HepG2 (cell line): ENCODE data around the gene SEC23IP. TPM values are rescaled to one million over a fixed set of nuclear protein-coding genes. Genes with fewer than 3 reads are reported as not detected.

ENCODE experiments used
- BHLHE40 ChIP-seq: IDR thresholded peaks from 2 replicates; pipeline ENCODE4 v1.6.1; 2011; ENCODE audit warnings: low read length, improper control_type of control experiment
- CREM ChIP-seq, 2 experiments: sonication (generic) in 1 of 2; formaldehyde crosslinking in 1 of 2; IDR thresholded peaks; 2 replicates each; pipeline versions ENCODE4 v1.4.0 to v1.6.1; 2016 to 2020; ENCODE audit warnings: antibody characterized with exemption in 1 of 2, mild to moderate bottlenecking in 1 of 2, missing genetic modification reagents in 1 of 2
- GTF3A ChIP-seq: sonication (generic); formaldehyde crosslinking; conservative IDR thresholded peaks from 2 replicates; pipeline ENCODE4 v1.4.0; 2020; ENCODE audit warnings: mild to moderate bottlenecking, missing genetic modification reagents
- HDAC2 ChIP-seq: sonication (generic); formaldehyde crosslinking; IDR thresholded peaks from 2 replicates; pipeline ENCODE4 v1.4.0; 2020; ENCODE audit warnings: missing genetic modification reagents
- MIXL1 ChIP-seq: IDR thresholded peaks from 2 replicates; pipeline ENCODE4 v1.6.1; 2016
- NCOA5 ChIP-seq: sonication (generic); formaldehyde crosslinking; IDR thresholded peaks from 2 replicates; pipeline ENCODE4 v1.4.0; 2020; ENCODE audit warnings: missing genetic modification reagents
- NPAS2 ChIP-seq: sonication (generic); formaldehyde crosslinking; IDR thresholded peaks from 2 replicates; pipeline ENCODE4 v1.8.0; 2022; ENCODE audit warnings: mild to moderate bottlenecking, missing genetic modification reagents, borderline replicate concordance
- NR1H2 ChIP-seq: sonication (generic); formaldehyde crosslinking; IDR thresholded peaks from 2 replicates; pipeline ENCODE4 v1.8.1; 2022; ENCODE audit warnings: low read depth, missing genetic modification reagents, borderline replicate concordance
- RXRB ChIP-seq: IDR thresholded peaks from 2 replicates; pipeline ENCODE4 v1.6.1; 2016; ENCODE audit warnings: borderline replicate concordance, missing genetic modification reagents, missing compliant biosample characterization
- TARDBP ChIP-seq: sonication (generic); formaldehyde crosslinking; IDR thresholded peaks from 2 replicates; pipeline ENCODE4 v1.8.0; 2022; ENCODE audit warnings: mild to moderate bottlenecking, missing genetic modification reagents
- ZBTB3 ChIP-seq: sonication (generic); formaldehyde crosslinking; IDR thresholded peaks from 2 replicates; pipeline ENCODE4 v1.4.0; 2020; ENCODE audit warnings: low read depth, mild to moderate bottlenecking, moderate library complexity, missing genetic modification reagents, borderline replicate concordance
- ZMYM3 ChIP-seq: sonication (generic); formaldehyde crosslinking; IDR thresholded peaks from 2 replicates; pipeline ENCODE4 v1.5.1; 2020; ENCODE audit warnings: mild to moderate bottlenecking, missing genetic modification reagents
- polyA plus RNA-seq, 8 experiments: library from polyadenylated mRNA; depleted of rRNA in 3 of 8; stranded (reverse) in 7 of 8; unstranded in 1 of 8; fragments of >200 nt; fragmentation: Illumina TruSeq in 4 of 8; extraction: Trizol in 4 of 8; gene quantifications; 2 replicates each; pipeline versions ENCODE4 v1.2.1 to v1.2.3, GENCODE V29; 2011 to 2016; ENCODE audit warnings: low read depth in 4 of 8, missing spikeins in 1 of 8, mixed read lengths in 1 of 8; ENCODE audit not compliant: insufficient read depth in 1 of 8
- total RNA-seq, 5 experiments: library from RNA; depleted of rRNA; stranded (reverse); fragments of >200 nt; fragmentation: Illumina TruSeq; extraction: Trizol; gene quantifications; 2 replicates each; pipeline ENCODE4 v1.2.3, GENCODE V29; 2016; ENCODE audit warnings: low read depth in 1 of 5
- TF ChIP-seq, protein P1 (sequence below): sonication (generic); formaldehyde crosslinking; conservative IDR thresholded peaks from 2 replicates; pipeline ENCODE4 v1.4.0; 2020; ENCODE audit warnings: missing genetic modification reagents
- TF ChIP-seq, protein P2 (sequence below): sonication (generic); formaldehyde crosslinking; IDR thresholded peaks from 2 replicates; pipeline ENCODE4 v1.4.0; 2020; ENCODE audit warnings: mild to moderate bottlenecking, low read depth, missing genetic modification reagents
- TF ChIP-seq, protein P3 (sequence below): sonication (generic); formaldehyde crosslinking; IDR thresholded peaks from 2 replicates; pipeline ENCODE4 v1.4.0; 2020; ENCODE audit warnings: missing genetic modification reagents
- TF ChIP-seq, protein P4 (sequence below): sonication (generic); formaldehyde crosslinking; IDR thresholded peaks from 2 replicates; pipeline ENCODE4 v1.4.0; 2020; ENCODE audit warnings: low read depth, mild to moderate bottlenecking, missing genetic modification reagents
- TF ChIP-seq, protein P5 (sequence below): sonication (generic); formaldehyde crosslinking; IDR thresholded peaks from 2 replicates; pipeline ENCODE4 v1.5.1; 2020; ENCODE audit warnings: missing genetic modification reagents, mild to moderate bottlenecking, borderline replicate concordance

SEC23IP gene
- total and polyA plus RNA-seq, 2 of the 13 experiments (the other 11 are each of a cell fraction or from before 2014, with no cell fraction given): 32.3 to 57.7 TPM

DNA sequence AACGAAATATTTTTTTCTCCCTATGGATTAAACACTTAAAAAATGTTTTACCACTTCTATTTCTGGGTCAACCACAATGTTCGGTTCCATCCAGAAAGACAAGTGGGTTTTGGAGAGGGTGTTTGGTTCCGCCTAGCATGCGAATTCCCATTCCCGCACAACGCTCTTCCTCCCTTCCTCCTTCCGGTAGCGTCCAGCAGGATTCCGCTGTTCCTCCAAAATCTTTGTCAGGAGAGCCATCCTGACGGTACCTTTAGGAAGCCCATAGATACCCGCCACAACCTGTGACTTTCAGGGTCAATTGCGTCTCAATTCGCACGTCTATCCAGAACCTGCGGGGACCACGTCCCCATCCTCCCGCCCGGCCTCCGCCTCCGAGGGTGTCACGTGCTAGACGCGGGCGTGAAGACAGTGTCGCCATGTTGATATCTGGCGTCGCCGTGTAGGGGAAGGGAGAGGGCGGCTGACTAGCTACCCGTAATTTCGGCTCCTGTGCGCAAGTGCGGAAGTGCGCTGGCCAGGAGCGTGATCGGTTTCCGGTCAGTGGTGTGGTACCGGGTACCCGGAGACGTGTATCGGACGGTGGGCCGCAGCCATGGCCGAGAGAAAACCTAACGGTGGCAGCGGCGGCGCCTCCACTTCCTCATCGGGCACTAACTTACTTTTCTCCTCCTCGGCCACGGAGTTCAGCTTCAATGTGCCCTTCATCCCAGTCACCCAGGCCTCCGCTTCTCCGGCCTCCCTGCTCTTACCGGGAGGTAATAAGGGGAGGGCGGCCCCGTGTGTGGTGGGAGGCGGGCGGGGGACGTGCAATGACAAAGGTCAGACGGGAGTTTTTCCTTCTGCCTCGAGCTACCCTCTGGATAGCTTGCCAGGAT lies at the start of gene SEC23IP (continued):
- TF ChIP-seq RXRB (CRISPR knock-in tag): peak; percentile 81
- peak; percentile 91 for TF ChIP-seq BHLHE40
- TF ChIP-seq, protein P1, sequence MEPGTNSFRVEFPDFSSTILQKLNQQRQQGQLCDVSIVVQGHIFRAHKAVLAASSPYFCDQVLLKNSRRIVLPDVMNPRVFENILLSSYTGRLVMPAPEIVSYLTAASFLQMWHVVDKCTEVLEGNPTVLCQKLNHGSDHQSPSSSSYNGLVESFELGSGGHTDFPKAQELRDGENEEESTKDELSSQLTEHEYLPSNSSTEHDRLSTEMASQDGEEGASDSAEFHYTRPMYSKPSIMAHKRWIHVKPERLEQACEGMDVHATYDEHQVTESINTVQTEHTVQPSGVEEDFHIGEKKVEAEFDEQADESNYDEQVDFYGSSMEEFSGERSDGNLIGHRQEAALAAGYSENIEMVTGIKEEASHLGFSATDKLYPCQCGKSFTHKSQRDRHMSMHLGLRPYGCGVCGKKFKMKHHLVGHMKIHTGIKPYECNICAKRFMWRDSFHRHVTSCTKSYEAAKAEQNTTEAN (CRISPR knock-in tag): 0 out of 2 replicates have a peak, but pooled peaks have one; percentile 38
- TF ChIP-seq, protein P2, sequence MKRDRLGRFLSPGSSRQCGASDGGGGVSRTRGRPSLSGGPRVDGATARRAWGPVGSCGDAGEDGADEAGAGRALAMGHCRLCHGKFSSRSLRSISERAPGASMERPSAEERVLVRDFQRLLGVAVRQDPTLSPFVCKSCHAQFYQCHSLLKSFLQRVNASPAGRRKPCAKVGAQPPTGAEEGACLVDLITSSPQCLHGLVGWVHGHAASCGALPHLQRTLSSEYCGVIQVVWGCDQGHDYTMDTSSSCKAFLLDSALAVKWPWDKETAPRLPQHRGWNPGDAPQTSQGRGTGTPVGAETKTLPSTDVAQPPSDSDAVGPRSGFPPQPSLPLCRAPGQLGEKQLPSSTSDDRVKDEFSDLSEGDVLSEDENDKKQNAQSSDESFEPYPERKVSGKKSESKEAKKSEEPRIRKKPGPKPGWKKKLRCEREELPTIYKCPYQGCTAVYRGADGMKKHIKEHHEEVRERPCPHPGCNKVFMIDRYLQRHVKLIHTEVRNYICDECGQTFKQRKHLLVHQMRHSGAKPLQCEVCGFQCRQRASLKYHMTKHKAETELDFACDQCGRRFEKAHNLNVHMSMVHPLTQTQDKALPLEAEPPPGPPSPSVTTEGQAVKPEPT (CRISPR knock-in tag): no peak
- TF ChIP-seq, protein P3, sequence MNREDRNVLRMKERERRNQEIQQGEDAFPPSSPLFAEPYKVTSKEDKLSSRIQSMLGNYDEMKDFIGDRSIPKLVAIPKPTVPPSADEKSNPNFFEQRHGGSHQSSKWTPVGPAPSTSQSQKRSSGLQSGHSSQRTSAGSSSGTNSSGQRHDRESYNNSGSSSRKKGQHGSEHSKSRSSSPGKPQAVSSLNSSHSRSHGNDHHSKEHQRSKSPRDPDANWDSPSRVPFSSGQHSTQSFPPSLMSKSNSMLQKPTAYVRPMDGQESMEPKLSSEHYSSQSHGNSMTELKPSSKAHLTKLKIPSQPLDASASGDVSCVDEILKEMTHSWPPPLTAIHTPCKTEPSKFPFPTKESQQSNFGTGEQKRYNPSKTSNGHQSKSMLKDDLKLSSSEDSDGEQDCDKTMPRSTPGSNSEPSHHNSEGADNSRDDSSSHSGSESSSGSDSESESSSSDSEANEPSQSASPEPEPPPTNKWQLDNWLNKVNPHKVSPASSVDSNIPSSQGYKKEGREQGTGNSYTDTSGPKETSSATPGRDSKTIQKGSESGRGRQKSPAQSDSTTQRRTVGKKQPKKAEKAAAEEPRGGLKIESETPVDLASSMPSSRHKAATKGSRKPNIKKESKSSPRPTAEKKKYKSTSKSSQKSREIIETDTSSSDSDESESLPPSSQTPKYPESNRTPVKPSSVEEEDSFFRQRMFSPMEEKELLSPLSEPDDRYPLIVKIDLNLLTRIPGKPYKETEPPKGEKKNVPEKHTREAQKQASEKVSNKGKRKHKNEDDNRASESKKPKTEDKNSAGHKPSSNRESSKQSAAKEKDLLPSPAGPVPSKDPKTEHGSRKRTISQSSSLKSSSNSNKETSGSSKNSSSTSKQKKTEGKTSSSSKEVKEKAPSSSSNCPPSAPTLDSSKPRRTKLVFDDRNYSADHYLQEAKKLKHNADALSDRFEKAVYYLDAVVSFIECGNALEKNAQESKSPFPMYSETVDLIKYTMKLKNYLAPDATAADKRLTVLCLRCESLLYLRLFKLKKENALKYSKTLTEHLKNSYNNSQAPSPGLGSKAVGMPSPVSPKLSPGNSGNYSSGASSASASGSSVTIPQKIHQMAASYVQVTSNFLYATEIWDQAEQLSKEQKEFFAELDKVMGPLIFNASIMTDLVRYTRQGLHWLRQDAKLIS: no peak
- TF ChIP-seq, protein P4, sequence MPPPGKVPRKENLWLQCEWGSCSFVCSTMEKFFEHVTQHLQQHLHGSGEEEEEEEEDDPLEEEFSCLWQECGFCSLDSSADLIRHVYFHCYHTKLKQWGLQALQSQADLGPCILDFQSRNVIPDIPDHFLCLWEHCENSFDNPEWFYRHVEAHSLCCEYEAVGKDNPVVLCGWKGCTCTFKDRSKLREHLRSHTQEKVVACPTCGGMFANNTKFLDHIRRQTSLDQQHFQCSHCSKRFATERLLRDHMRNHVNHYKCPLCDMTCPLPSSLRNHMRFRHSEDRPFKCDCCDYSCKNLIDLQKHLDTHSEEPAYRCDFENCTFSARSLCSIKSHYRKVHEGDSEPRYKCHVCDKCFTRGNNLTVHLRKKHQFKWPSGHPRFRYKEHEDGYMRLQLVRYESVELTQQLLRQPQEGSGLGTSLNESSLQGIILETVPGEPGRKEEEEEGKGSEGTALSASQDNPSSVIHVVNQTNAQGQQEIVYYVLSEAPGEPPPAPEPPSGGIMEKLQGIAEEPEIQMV (CRISPR knock-in tag): peak; percentile 80; the same call in 1 of the 2 replicates
- TF ChIP-seq GTF3A (CRISPR knock-in tag): no peak; the same call in 1 of the 2 replicates
- TF ChIP-seq MIXL1: peak; percentile 83
- TF ChIP-seq TARDBP (CRISPR knock-in tag): peak; percentile 83; the same call in 1 of the 2 replicates
- TF ChIP-seq ZMYM3 (CRISPR knock-in tag): peak; percentile 83
- peak; percentile 90 for TF ChIP-seq CREM (IDR thresholded peaks at IDR 0.05)
- no peak for TF ChIP-seq CREM (CRISPR knock-in tag; IDR thresholded peaks at IDR 0.05)
- no peak for TF ChIP-seq NPAS2 (CRISPR knock-in tag)
- TF ChIP-seq ZBTB3 (CRISPR knock-in tag): no peak
- TF ChIP-seq, protein P5, sequence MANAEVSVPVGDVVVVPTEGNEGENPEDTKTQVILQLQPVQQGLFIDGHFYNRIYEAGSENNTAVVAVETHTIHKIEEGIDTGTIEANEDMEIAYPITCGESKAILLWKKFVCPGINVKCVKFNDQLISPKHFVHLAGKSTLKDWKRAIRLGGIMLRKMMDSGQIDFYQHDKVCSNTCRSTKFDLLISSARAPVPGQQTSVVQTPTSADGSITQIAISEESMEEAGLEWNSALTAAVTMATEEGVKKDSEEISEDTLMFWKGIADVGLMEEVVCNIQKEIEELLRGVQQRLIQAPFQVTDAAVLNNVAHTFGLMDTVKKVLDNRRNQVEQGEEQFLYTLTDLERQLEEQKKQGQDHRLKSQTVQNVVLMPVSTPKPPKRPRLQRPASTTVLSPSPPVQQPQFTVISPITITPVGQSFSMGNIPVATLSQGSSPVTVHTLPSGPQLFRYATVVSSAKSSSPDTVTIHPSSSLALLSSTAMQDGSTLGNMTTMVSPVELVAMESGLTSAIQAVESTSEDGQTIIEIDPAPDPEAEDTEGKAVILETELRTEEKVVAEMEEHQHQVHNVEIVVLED: peak; percentile 96
- no peak for TF ChIP-seq NR1H2 (CRISPR knock-in tag)
- TF ChIP-seq NCOA5 (CRISPR knock-in tag): no peak
- TF ChIP-seq HDAC2 (CRISPR knock-in tag): peak; percentile 93
